Right lobe of liver (tissue), 6 donors: ENCODE results near the gene SV2B. TPM values are rescaled to one million over a fixed set of nuclear protein-coding genes. Genes with fewer than 3 reads are reported as not detected.

ENCODE experiments used
- ATAC-seq, 4 donors: fragments of 200-7000 bp; cut with Tn5 transposase; one replicate each; pipeline ENCODE4 v1.9.1; 2020; ENCODE audit warnings: mild to moderate bottlenecking in 4 of 4, moderate library complexity in 4 of 4
- DNase-seq, 3 donors: peaks; one replicate each; pipeline ENCODE4 v3.0.0-alpha.2; 2020
- H3K27ac ChIP-seq, 3 donors: fragments of 200-600 bp; one replicate each; pipeline ENCODE4 v1.8.0; 2022
- H3K27me3 ChIP-seq, 2 donors: fragments of 200-600 bp; one replicate each; pipeline ENCODE4 v1.8.0; 2022
- H3K36me3 ChIP-seq, 4 donors: fragments of 200-600 bp; sonication (generic) in 1 of 4; one replicate each; pipeline versions ENCODE4 v1.5.1 to v1.8.0; 2017 to 2022; ENCODE audit warnings: control low read depth in 1 of 4
- H3K4me1 ChIP-seq, 4 donors: fragments of 200-600 bp; sonication (generic) in 1 of 4; one replicate each; pipeline versions ENCODE4 v1.5.1 to v1.8.0; 2017 to 2022; ENCODE audit warnings: control low read depth in 1 of 4
- H3K4me3 ChIP-seq, 3 donors: fragments of 200-600 bp; one replicate each; pipeline ENCODE4 v1.8.0; 2022
- H3K9me3 ChIP-seq, 4 donors: fragments of 200-600 bp; sonication (generic) in 1 of 4; one replicate each; pipeline versions ENCODE4 v1.5.1 to v1.8.0; 2017 to 2022; ENCODE audit warnings: control low read depth in 1 of 4
- POLR2A ChIP-seq: fragments of 450-650 bp; IDR thresholded peaks from one replicate; pipeline ENCODE4 v1.6.1; 2017; ENCODE audit warnings: antibody characterized with exemption, mild to moderate bottlenecking
- WGBS: methylation state at CpG from one replicate; pipeline ENCODE4 v1.1.6; 2018; ENCODE audit warnings: low coverage, low lambda C conversion rate; ENCODE audit not compliant: insufficient coverage; ENCODE audit errors: missing lambda C conversion rate; 5-methylcytosine and 5-hydroxymethylcytosine counted together
- intact Hi-C, 2 donors: fragments of 100-400 bp; cut with DNase I; formaldehyde crosslinking; loops; one replicate each; pipeline versions ENCODE4 v1.11.2 to v1.14.1; 2022
- total RNA-seq, 6 experiments: library from RNA; depleted of rRNA in 2 of 6; stranded (reverse); fragments of >200 nt in 2 of 6; fragmentation: NEBNext Ultra II Directional in 3 of 6; extraction: Animal tissue kit (Norgen Biotek cat#: 25700) in 3 of 6; gene quantifications; one replicate each; pipeline versions ENCODE4 v1.1.0 to v1.2.4, GENCODE V29; 2016 to 2023
- TF ChIP-seq, protein P1 (sequence below), 4 donors: fragments of 200-600 bp in 3 of 4; fragments of 450-650 bp in 1 of 4; IDR thresholded peaks; one replicate each; pipeline versions ENCODE4 v1.5.1 to v1.8.0; 2016 to 2022; ENCODE audit warnings: antibody characterized with exemption in 4 of 4, mild to moderate bottlenecking in 2 of 4
- donor health status: DM: no; HTN: yes; CAD: no.
- donor health status: DM: no; HTN: no; CAD: no.
- donor health status: DM: no; HTN: no; CAD: no.
- donor health status: DM: no; HTN: yes; CAD: no.
- donor health status: DM: no; HTN: yes; CAD: no.

The SV2B gene
- total RNA-seq, 6 experiments from 2014 or later: 0.06 to 0.81 (median 0.18) TPM; not detected in 1

DNA sequence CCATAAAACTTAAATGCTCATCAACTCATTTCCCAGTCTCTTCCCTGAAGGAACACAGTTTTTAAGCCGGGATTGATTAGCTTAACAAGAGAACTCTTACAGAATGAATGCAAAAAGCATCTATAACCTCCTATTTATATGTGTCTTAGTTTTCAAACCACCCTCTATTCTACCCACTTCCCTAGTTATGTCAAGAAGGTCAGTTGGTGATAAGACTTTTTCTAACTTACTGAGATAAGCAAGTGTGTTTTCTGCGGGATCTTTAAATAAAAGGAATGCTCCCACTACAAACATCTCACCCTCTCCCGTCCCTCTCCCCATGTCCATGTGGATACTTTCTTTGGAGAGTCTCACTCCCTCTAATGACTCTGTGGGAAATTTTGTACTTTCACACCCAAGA lies 218.5 kb downstream of the SV2B start:
- 85% methylated on average over 3 of the region's 3 CpGs for WGBS
- H3K27ac ChIP-seq: no peak overlapping the region
- H3K27me3 ChIP-seq: no peaks in the 10 kb centered on the region
- TF ChIP-seq, protein P1, sequence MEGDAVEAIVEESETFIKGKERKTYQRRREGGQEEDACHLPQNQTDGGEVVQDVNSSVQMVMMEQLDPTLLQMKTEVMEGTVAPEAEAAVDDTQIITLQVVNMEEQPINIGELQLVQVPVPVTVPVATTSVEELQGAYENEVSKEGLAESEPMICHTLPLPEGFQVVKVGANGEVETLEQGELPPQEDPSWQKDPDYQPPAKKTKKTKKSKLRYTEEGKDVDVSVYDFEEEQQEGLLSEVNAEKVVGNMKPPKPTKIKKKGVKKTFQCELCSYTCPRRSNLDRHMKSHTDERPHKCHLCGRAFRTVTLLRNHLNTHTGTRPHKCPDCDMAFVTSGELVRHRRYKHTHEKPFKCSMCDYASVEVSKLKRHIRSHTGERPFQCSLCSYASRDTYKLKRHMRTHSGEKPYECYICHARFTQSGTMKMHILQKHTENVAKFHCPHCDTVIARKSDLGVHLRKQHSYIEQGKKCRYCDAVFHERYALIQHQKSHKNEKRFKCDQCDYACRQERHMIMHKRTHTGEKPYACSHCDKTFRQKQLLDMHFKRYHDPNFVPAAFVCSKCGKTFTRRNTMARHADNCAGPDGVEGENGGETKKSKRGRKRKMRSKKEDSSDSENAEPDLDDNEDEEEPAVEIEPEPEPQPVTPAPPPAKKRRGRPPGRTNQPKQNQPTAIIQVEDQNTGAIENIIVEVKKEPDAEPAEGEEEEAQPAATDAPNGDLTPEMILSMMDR (IDR thresholded peaks at IDR 0.05): no peak
- no peak for TF ChIP-seq POLR2A
- DNase-seq: no peak
- intact Hi-C loops: no loop called here
- H3K9me3 ChIP-seq: no peaks in the 10 kb centered on the region
- H3K4me3 ChIP-seq: no peak overlapping the region
- ATAC-seq: no peak
- H3K36me3 ChIP-seq: no peaks in the 10 kb centered on the region
- H3K4me1 ChIP-seq: peaks cover 0 to 6% (median under 1%) of the 10 kb centered on the region in 4 donors

DNA sequence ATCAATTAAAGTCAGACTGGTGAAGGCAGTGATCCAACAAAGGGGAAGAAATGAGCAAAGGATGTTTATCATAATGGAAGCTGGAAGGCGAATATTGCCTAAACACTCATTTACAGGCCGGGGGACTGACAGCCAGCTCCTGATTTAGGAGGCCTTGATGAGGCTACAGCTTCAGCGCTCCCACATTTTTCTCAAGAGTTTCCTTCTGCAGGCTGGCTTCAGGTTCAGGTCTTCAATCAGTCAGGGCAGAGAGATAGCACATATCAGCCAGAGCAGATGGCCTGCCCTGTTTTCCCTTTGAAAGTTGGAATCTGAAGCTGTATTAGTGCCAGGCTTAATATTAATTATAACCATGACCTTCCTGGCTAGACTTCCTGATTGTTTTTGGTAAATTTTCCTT lies 218.9 kb downstream of the SV2B start:
- H3K9me3 ChIP-seq: no peaks in the 10 kb centered on the region
- ATAC-seq (no peak), DNase-seq (no peak)
- no peaks in the 10 kb centered on the region for H3K27me3 ChIP-seq
- intact Hi-C loops: no loop called here
- whole genome bisulfite sequencing: 90% methylated on average over 2 of the region's 3 CpGs
- TF ChIP-seq POLR2A: no peak
- TF ChIP-seq, protein P1 (IDR thresholded peaks at IDR 0.05): no peak
- no peak overlapping the region for H3K4me3 ChIP-seq
- peaks cover 0 to 6% (median 0%) of the 10 kb centered on the region in 4 donors for H3K4me1 ChIP-seq
- H3K27ac ChIP-seq: no peak overlapping the region
- H3K36me3 ChIP-seq: no peaks in the 10 kb centered on the region

DNA sequence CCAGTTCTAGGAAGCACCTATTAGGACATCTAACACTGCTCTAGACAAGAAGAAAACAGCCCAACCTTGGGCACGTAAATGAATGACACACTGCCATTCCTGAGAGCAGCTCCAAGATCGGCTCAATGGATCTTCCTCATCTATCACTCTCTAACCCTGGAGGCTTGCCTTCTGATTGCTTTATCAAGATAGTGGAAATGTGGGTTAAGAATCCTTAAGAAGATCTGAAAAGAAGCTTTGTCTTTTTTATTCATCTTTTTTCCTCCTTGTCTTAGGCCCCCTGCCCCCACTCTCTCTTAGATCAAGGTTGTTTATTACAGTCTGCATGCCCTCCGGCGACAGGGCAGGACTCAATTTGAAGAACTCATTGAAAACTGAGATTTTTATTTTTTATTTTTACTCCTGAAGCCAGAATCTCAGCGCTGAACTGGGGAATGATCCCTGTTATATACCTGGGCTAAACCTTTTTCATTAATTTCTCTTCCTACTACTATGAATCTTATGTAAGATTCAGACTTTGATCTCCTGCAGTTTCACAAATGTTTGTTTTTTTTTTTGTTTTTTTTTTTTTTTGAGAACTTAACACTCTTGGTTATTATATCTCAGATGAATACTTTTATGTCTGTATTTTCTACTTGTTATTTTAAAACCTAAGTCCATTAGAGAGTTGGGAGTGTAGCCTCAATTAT lies 219.5 kb downstream of the SV2B start:
- WGBS: 60% methylated on average over 5 of the region's 5 CpGs
- intact Hi-C loops: no loop called here
- no peak for DNase-seq
- Histone ChIP-seq H3K4me1 (peaks cover 0 to 6% (median 0%) of the 10 kb centered on the region in 4 donors), H3K27me3 (no peaks in the 10 kb centered on the region), H3K9me3 (no peaks in the 10 kb centered on the region), H3K27ac (peak overlapping the region in 1 of 3 donors; percentile 18), H3K36me3 (no peaks in the 10 kb centered on the region), H3K4me3 (no peak overlapping the region)
- peak; percentile 31 to 75 (median 55) for ATAC-seq
- TF ChIP-seq, protein P1 (IDR thresholded peaks at IDR 0.05): no peak
- no peak for TF ChIP-seq POLR2A

DNA sequence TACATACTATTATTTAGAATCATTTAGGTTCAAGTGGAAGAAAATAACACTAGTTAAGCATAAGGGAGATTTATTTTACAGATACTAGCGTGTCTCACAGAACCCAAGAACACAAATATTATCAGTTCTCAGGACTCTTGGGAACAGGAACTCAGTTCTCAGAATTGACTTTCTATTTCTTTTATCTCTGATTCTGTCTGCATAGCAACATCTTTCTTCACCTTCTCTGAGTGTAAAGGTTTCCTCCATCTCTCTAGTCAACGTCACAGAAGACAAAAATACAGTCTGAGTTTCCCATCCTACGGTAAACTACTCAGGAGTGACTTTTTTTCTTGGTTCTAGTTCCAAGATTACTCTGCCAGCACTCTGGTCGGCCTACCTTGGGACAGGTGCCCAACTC lies 220.0 kb downstream of the SV2B start:
- no peaks in the 10 kb centered on the region for H3K9me3 ChIP-seq

More for the DNA sequence above, 220.0 kb downstream of the SV2B start:
- no peaks in the 10 kb centered on the region for H3K36me3 ChIP-seq
- intact Hi-C loops: no loop called here
- no peak overlapping the region for H3K4me3 ChIP-seq
- no peak overlapping the region for H3K27ac ChIP-seq
- TF ChIP-seq POLR2A: no peak
- TF ChIP-seq, protein P1 (IDR thresholded peaks at IDR 0.05): no peak
- ATAC-seq (peak in 1 of 4 donors; percentile 25), DNase-seq (no peak)
- no peaks in the 10 kb centered on the region for H3K27me3 ChIP-seq
- 39% methylated on average over 4 of the region's 4 CpGs for WGBS
- H3K4me1 ChIP-seq: peaks cover 0 to 6% (median 0%) of the 10 kb centered on the region in 4 donors
